Smooth muscle cell (in vitro differentiated cells): ENCODE data around the gene FRMD4A. TPM values are rescaled to one million over a fixed set of nuclear protein-coding genes. Genes with fewer than 3 reads are reported as not detected.

ENCODE experiments used
- DNase-seq: peaks from one replicate; lab custom pipeline; 2025; ENCODE audit not compliant: unreplicated experiment; lab: John Stamatoyannopoulos, UW
- H2AFZ ChIP-seq: fragments of 200-600 bp; sonication (generic); 2 replicates; pipeline ENCODE4 v1.6.0; 2016; ENCODE audit warnings: antibody characterized with exemption, low read depth, mild to moderate bottlenecking
- H3F3A ChIP-seq: fragments of 200-600 bp; sonication (generic); 2 replicates; pipeline ENCODE4 v1.6.0; 2017; ENCODE audit warnings: antibody characterized with exemption, low read depth
- H3K27ac ChIP-seq: fragments of 200-600 bp; sonication (generic); 2 replicates; pipeline ENCODE4 v1.5.1; 2016; ENCODE audit warnings: low read depth, mild to moderate bottlenecking
- H3K27me3 ChIP-seq: fragments of 200-600 bp; sonication (generic); 2 replicates; pipeline ENCODE4 v1.6.1; 2016; ENCODE audit warnings: low read depth, mild to moderate bottlenecking
- H3K36me3 ChIP-seq: fragments of 200-600 bp; sonication (generic); 2 replicates; pipeline ENCODE4 v1.5.1; 2016; ENCODE audit warnings: low read depth
- H3K4me1 ChIP-seq: fragments of 200-600 bp; sonication (generic); 2 replicates; pipeline ENCODE4 v1.5.1; 2016; ENCODE audit warnings: low read depth
- H3K4me2 ChIP-seq: fragments of 200-600 bp; sonication (generic); 2 replicates; pipeline ENCODE4 v1.6.0; 2016; ENCODE audit warnings: mild to moderate bottlenecking
- H3K4me3 ChIP-seq: fragments of 200-600 bp; sonication (generic); 2 replicates; pipeline ENCODE4 v1.5.1; 2016; ENCODE audit warnings: mild to moderate bottlenecking
- H3K79me2 ChIP-seq: fragments of 200-600 bp; sonication (generic); 2 replicates; pipeline ENCODE4 v1.6.0; 2016; ENCODE audit warnings: low read depth, mild to moderate bottlenecking
- H3K9ac ChIP-seq: fragments of 200-600 bp; sonication (generic); 2 replicates; pipeline ENCODE4 v1.6.0; 2016; ENCODE audit warnings: low read depth
- H3K9me3 ChIP-seq: fragments of 200-600 bp; sonication (generic); replicated peaks from 2 replicates; pipeline ENCODE4 v1.5.1; 2016; ENCODE audit warnings: low read depth
- H4K20me1 ChIP-seq: fragments of 200-600 bp; sonication (generic); 2 replicates; pipeline ENCODE4 v1.6.0; 2016; ENCODE audit warnings: low read depth
- CTCF ChIP-seq: fragments of 200-600 bp; sonication (generic); IDR thresholded peaks from 2 replicates; pipeline ENCODE4 v1.5.1; 2017; ENCODE audit warnings: borderline replicate concordance, mild to moderate bottlenecking, antibody characterized with exemption; ENCODE audit not compliant: insufficient read depth, poor library complexity, severe bottlenecking
- WGBS: methylation state at CpG from one replicate; pipeline ENCODE4 v1.1.7; 2016; ENCODE audit warnings: low lambda C conversion rate; 5-methylcytosine and 5-hydroxymethylcytosine counted together
- polyA plus RNA-seq: library from polyadenylated mRNA; unstranded; fragments of >200 nt; fragmentation: Nextera tagmentation; extraction: Ambion mirVana; gene quantifications from 2 replicates; pipeline ENCODE4 v1.2.1, GENCODE V29; 2016
- total RNA-seq: library from RNA; depleted of rRNA; stranded (reverse); fragments of >200 nt; gene quantifications from 2 replicates; pipeline ENCODE4 v1.2.3, GENCODE V29; 2014

FRMD4A gene
- total and polyA plus RNA-seq, 2 experiments from 2014 or later = 3.0 to 5.4 TPM

- 90% methylated on average over 3 of the region's 3 CpGs for WGBS
- H2AFZ ChIP-seq = no peak overlapping the region
- no peaks in the 10 kb centered on the region for H3K9me3 ChIP-seq
- no peak for DNase-seq
- H3K27ac ChIP-seq = no peak overlapping the region
- TF ChIP-seq CTCF = no peak
- H3K79me2 ChIP-seq = no peaks in the 10 kb centered on the region
- H3K4me1 ChIP-seq = peaks cover 10% of the 10 kb centered on the region
- H3K4me2 ChIP-seq = no peak overlapping the region
- H3F3A ChIP-seq = no peaks in the 10 kb centered on the region
- H4K20me1 ChIP-seq = no peaks in the 10 kb centered on the region
- no peaks in the 10 kb centered on the region for H3K36me3 ChIP-seq
- no peaks in the 10 kb centered on the region for H3K27me3 ChIP-seq
- no peak overlapping the region for H3K9ac ChIP-seq
- H3K4me3 ChIP-seq = no peak overlapping the region
These were observed 361.0 kb downstream of the FRMD4A start for GRCh38 chr10:13969792-13970140.

GRCh38 chr10:13969118-13969791, 361.5 kb downstream of the FRMD4A start:
- no peak overlapping the region for H3K9ac ChIP-seq
- WGBS = 82% methylated on average over 12 of the region's 12 CpGs

GRCh38 chr10:13961853-13962252, 368.9 kb downstream of the FRMD4A start:
- H3K27me3 ChIP-seq = no peaks in the 10 kb centered on the region
- H3K9me3 ChIP-seq = no peaks in the 10 kb centered on the region
- H3F3A ChIP-seq = no peaks in the 10 kb centered on the region
- TF ChIP-seq CTCF = no peak
- H2AFZ ChIP-seq = no peak overlapping the region
- WGBS = 94% methylated on average over 3 of the region's 3 CpGs
- H3K4me3 ChIP-seq = no peak overlapping the region
- no peak overlapping the region for H3K4me2 ChIP-seq
- no peaks in the 10 kb centered on the region for H3K4me1 ChIP-seq
- no peaks in the 10 kb centered on the region for H3K36me3 ChIP-seq
- H3K79me2 ChIP-seq = no peaks in the 10 kb centered on the region
- H4K20me1 ChIP-seq = no peaks in the 10 kb centered on the region
- H3K9ac ChIP-seq = no peak overlapping the region
- DNase-seq = no peak
- no peak overlapping the region for H3K27ac ChIP-seq

More at GRCh38 chr10:13969118-13969791, 361.5 kb downstream of the FRMD4A start:
- no peak overlapping the region for H3K27ac ChIP-seq
- H3K79me2 ChIP-seq = no peaks in the 10 kb centered on the region
- no peaks in the 10 kb centered on the region for H3K9me3 ChIP-seq
- no peaks in the 10 kb centered on the region for H3K36me3 ChIP-seq
- peaks cover 10% of the 10 kb centered on the region for H3K4me1 ChIP-seq
- no peak for TF ChIP-seq CTCF
- no peak overlapping the region for H2AFZ ChIP-seq
- no peak overlapping the region for H3K4me3 ChIP-seq
- no peaks in the 10 kb centered on the region for H3F3A ChIP-seq
- no peak overlapping the region for H3K4me2 ChIP-seq
- H3K27me3 ChIP-seq = no peaks in the 10 kb centered on the region
- no peaks in the 10 kb centered on the region for H4K20me1 ChIP-seq
- DNase-seq = no peak

DNA sequence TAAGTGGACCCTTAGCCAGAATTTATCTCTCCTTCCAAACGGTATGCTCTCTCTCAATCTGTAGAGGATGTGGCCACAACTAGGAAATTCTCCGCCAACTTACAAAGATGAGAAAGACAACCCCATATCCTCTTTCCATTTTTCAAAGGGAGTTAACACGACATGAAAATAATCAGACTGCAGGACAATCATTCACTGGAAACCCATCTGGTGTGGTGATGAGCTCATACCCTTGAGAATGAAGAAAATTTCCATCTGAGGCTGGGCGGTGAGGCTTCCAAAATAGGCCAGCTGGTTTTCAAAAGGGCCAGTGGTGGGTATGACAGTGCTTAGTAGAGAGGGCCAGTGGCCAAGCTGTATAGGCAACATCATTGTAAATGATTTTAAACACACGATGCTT, 369.6 kb downstream of the FRMD4A start:
- Histone ChIP-seq H2AFZ (no peak overlapping the region), H3K4me3 (no peak overlapping the region), H3K79me2 (no peaks in the 10 kb centered on the region), H3K36me3 (no peaks in the 10 kb centered on the region), H3K27me3 (no peaks in the 10 kb centered on the region), H3K9me3 (no peaks in the 10 kb centered on the region), H3K27ac (peak overlapping the region; percentile 53), H3K4me2 (peak overlapping the region; percentile 35), H4K20me1 (no peaks in the 10 kb centered on the region), H3F3A (no peaks in the 10 kb centered on the region), H3K4me1 (no peaks in the 10 kb centered on the region), H3K9ac (no peak overlapping the region)
- no peak for DNase-seq
- no peak for TF ChIP-seq CTCF
- WGBS = 33% methylated on average over 5 of the region's 5 CpGs
